PC-9 (cell line): ENCODE data around the gene PPP1R1C.

ENCODE experiments used
- EZH2 ChIP-seq: fragments of 200-600 bp; sonication (generic); IDR thresholded peaks from 2 replicates; pipeline ENCODE4 v1.8.0; 2017; ENCODE audit warnings: antibody characterized with exemption, low read depth
- TF ChIP-seq, protein P1 (sequence below): fragments of 200-600 bp; sonication (generic); conservative IDR thresholded peaks from 2 replicates; pipeline ENCODE4 v1.6.1; 2017; ENCODE audit warnings: mixed run types, antibody characterized with exemption, mild to moderate bottlenecking, moderate library complexity

DNA sequence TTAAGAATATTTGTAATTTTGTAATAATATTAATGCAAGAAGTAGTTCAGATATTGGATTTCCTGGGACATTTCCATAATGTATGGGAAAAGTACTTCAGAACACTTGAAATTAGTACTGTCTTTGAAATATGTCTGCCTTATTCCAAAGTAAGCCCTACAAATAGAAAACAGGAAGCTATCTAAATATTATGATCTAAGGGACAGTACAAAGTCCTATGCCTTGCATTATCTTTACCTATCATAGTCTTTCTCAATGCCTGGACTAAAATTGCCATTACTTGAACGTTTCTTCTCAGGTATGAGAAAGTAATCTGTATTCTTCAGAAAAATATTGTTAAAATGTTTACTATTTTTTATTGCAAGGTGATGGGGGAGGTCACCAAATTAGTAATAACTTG, 113.0 kb downstream of the PPP1R1C start:
- TF ChIP-seq, protein P1, sequence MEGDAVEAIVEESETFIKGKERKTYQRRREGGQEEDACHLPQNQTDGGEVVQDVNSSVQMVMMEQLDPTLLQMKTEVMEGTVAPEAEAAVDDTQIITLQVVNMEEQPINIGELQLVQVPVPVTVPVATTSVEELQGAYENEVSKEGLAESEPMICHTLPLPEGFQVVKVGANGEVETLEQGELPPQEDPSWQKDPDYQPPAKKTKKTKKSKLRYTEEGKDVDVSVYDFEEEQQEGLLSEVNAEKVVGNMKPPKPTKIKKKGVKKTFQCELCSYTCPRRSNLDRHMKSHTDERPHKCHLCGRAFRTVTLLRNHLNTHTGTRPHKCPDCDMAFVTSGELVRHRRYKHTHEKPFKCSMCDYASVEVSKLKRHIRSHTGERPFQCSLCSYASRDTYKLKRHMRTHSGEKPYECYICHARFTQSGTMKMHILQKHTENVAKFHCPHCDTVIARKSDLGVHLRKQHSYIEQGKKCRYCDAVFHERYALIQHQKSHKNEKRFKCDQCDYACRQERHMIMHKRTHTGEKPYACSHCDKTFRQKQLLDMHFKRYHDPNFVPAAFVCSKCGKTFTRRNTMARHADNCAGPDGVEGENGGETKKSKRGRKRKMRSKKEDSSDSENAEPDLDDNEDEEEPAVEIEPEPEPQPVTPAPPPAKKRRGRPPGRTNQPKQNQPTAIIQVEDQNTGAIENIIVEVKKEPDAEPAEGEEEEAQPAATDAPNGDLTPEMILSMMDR, result no peak
- no peak for TF ChIP-seq EZH2
